Effector CD8-positive, alpha-beta T cell (primary cell): ENCODE data around the gene WDR33.

ENCODE experiments used
- DNase-seq: peaks from one replicate; lab custom pipeline; 2025; lab: John Stamatoyannopoulos, UW

The WDR33 gene

DNA sequence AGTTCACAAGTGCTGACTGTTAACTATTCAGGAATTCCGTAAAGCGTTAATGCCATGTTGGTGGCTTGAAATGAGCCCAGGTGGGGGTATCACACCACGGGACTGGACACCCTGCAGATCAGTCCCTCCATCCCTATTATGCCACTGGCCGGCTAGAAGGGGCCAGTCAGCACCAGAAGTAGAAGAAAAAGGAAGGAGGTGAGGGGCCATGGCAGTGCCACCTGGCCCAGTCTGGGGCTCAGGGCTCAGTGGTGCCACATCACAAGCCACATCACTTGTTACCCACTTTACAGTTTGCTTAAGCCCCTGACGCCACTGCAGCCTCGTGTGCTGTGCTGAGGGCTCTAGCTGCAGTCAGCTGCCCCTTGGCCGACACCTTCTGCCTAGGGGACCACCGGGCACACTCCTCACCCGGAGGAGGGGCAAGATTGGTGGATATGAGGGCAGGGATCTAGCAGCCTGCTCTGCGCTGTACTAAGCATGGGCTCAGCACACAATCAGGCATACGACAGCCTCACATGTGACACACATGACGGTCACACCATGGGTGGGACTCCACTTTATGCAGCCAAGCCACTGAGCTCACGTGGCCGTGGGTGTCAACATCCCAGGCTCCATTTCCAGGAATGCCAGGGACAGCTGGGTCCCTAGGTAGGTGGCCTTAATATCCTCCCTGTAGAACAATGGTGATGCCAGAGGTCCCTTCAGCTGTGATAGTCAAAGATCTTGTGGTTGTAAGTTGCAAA is 139.2 kb downstream of the WDR33 start:
- no peak for DNase-seq

DNA sequence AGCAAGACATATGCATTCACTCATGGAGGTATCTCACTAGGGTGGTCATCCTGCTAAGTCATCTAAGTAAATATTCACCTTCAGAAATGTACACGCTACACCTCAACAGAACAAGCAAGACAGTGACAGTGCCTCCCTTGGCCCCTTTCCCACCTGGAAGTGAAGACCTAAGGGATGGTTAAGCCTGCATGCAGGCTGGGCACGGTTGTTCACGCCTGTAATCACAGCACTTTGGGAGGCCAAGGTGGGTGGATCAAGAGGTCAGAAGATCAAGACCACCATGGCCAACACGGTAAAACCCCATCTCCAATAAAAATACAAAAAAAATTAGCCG is 140.0 kb downstream of the WDR33 start:
- DNase-seq: no peak

DNA sequence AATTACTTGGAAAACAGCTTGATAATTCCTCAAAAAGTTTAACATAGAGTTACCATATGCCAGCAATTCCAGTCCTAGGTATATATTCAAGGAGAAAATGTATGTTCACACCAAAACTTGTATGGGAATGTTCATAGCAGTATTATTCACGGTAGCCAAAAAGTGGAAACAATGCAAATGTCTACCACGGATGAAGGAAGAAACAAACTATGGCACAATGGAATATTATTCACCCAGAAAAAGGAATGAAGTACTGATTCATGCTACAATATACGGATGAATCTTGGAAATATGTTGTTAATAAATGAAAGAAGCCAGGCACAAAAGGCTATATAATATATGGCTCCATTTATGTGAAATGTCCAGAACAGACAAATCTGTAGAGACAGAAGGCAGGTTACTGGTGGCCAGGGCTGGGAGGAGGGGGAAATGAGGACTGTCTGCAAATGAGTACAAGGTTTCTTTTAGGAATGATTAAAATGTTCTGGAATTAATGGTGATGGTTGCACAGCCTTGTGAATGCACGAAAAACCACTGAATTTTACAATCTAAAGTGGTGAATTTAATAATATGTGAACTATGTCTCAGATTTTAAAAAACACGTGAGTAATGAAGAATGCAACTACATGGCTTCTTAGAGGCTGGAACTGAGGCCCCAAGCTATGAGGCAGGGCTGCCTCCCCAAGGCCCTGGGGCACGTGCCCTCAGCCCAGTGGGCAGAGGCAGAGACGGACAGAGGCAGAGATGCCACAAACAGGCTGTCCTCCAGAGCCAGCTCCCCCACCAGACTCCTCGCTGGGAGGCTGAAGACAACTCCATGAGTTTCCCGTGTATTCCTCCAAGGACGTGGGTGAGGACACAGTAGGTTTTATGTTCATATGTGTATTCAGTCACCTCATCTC is 140.7 kb downstream of the WDR33 start:
- no peak for DNase-seq

DNA sequence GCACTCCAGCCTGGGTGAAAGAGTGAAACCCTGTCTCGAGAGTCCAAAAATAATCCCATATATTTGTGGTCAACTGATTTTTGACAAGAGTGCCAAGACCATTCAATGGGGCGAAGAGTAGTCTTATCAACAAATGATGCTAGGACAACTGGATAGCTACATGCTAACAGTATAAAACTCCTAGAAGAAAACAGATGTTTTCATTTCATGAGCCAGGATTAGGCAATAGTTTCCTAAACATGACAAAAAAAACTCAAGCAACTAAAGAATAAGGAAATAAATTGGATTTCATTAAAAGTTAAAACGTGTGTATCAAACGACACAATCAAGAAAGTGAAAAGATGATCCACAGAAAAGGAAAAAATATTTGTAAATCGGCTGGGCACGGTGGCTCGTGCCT is 141.9 kb downstream of the WDR33 start:
- no peak for DNase-seq

DNA sequence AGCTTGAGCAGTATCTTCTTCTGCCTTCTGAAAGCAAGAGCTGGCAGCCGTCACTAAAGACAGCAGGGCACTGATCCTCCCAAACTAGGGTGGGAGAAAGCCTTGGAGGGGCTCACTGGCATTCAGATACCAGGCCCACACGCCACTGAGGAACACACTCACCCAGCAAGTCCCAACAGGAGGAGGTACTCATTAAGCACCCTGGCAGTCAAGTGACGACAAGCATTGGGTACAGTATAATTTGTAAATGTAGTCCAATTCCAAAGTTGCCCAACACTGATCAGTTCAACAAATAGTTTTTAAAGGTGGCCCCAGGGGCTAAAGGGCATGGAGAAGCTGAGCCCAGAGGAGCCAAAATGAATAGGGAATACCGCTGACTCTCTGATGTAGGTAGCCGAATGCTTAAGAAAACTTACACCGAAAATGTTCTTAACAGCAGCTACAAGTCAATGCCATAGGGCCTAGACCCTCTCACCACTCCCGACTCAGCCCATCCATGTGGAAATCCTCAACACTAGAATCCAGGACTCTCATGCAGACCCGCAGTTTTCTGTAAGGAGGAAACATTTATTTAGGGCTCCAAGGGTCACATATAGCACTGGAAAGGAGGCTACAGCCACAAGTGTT is 145.6 kb downstream of the WDR33 start:
- no peak for DNase-seq

DNA sequence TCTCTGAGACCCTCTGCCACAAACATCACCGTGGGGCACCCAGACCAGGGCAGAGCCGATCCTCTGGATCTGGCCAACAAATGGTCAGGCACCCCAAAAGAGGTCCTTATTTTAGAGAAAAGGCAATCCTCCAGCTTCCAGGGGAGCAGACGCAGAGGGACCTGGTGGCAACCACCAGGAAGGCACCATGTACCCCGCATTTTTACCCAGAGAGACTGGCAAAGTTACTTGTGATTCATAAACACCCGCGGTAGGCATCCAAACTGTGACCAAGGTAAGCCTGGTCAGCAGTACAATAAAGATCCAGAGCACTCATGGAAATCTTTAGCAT is 146.1 kb downstream of the WDR33 start:
- DNase-seq: no peak

DNA sequence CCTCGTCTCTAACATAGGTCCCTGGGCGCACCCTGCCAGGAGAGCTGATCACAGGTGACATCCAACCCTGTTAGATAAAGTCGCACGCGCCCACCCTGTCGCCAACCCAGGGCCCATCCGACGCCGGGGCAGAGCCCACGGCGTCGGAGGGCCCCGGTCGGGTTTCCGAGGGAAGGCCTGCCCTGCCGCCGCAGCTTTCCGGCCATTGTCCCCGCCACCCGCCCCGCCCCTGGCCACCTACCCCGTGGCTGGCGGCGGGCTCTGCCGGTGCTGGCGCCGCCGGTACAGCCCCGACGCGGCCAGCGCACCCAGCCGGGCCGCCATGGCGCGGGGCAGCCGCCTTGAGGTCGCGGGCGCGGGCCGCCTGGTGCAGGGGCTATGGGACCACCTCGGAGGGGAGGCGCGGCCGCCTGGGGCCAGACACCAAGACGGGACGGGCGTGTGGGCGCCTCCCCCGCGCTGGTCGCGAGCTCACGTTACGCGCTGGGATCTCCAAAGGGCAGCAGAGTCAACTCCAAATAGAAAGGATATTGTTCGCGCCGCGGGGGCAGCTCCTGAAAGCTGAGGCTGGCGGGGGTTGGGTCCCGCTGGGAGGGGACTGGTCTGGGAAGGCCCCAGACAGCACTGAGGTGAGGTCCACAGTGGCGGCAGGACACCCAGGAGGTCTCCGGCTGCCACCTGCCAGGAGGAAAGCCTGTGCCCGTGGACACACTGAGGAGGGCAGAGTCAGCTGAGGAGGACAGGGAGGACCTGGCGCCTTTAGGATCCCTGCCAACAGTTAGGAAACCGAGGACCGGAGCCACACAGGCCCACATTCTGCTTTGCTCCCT is 146.7 kb downstream of the WDR33 start:
- DNase-seq: no peak

DNA sequence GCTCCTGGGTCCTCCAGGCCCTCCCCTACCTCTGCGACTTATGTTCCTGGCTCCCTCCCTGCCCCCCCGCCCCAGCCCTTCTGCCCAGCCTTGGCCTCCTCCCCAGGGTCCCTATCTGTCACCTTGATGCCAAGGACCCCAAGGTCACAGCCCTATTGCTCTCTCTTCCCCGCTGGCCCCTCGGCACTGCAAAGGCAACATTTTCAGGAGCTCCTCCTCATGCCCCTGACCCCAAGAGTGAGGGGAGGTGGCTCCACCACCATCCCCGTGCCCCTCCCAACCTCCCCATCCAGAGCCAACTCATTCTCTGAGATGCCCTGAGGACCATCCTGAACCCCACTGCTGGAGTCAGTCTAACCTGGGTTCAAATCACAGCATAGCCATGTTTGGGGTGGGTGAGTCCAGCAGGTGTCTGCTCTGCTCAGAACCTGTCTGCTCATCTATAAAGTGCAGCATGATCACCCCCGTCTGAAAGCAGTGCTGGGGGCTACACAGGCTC is 147.4 kb downstream of the WDR33 start:
- no peak for DNase-seq

DNA sequence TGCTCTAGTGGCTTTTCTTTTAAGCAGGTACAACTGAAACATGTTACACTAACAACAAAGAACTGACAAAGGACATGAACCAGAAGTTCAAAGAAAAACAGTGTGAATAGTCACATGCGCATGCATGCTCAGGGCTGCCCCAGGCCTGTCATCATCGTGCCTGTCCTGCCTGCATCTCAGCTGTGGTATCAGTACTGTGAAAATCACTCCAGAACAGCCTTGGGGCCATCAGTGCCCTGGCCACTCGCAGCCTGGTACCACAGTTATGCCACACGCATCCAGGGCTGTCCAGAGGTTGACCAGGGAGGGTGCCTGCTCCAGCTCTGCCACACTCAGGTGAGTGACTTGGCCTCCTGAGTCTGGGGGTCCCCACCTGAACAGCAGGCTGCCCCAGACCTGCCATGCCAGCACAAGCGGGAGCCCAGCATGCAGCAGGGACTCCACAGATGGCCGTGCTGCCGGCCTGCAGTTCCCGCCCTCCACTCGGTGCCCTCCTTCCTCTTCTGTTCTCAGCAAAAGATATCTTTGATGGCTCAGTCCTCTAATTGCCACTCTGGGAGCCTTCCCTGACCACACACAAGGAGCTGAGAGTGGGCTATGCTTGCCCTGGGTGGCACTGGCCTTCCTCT is 147.9 kb downstream of the WDR33 start:
- no peak for DNase-seq

DNA sequence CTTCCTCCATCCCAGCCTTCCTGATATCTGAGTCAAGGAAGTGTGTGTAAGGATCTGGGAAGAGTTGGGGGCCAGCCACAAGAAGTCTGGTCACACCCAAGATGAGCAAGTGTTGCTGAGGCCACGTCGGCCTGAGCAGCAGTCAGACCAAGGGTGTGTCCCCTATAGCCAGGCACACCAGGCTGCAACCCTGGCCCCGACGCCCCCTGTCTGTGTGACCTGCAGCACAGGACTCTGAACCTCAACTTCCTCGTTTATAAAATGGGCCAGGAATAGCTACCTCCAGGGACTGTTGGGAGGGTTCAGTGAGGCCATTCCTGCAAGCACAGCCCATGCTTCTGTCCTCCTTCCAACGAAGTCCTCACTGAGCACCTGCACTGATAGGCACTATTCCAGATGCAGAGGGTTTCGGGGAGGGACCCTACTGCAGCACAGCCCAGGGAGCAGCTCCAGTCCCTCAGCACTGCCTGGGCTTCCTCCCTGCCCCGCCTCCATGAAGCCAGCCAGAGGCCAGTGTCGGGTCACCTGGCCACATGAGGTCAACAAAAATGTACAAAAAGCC is 148.9 kb downstream of the WDR33 start:
- no peak for DNase-seq

DNA sequence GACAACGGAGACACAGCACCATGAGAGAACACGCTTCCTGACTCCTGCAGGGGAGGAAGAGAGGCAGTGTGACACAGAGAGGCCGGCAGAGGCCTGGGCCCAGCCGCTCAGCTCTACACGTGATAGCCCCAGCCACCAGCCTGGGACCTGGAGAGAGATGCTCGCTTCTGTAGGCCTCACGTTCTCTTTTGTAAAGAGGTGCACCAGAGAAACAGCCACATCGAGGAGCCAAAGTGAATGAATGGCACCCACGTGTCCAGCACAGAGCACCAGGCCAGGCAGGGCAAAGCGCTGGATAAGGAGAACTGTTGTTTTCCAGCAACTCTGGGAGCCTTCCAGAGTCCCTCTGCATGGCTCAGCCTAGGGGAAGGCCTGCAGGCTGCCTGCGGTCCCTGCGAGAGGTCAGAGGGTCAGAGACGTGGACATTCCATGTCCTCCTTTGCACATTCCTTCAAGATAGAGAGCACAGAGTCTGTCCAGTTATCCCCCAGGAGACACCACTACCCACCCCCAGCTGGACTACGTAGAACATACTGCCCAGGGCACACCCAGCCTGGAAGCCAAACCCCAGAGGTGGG is 149.8 kb downstream of the WDR33 start:
- no peak for DNase-seq

DNA sequence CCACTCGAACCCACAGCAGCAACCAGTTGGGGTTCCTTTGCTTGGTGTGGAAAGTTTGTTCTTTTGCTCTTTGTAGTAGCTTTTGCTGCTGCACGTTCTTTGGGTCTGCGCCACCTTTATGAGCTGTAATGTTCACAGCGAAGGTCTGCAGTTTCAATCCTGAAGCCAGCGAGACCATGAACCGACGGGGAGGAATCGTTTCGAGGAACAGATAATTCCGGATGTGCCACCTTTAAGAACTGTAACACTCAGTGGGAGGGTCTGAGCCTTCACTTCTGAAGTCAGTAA is 150.7 kb downstream of the WDR33 start:
- no peak for DNase-seq

DNA sequence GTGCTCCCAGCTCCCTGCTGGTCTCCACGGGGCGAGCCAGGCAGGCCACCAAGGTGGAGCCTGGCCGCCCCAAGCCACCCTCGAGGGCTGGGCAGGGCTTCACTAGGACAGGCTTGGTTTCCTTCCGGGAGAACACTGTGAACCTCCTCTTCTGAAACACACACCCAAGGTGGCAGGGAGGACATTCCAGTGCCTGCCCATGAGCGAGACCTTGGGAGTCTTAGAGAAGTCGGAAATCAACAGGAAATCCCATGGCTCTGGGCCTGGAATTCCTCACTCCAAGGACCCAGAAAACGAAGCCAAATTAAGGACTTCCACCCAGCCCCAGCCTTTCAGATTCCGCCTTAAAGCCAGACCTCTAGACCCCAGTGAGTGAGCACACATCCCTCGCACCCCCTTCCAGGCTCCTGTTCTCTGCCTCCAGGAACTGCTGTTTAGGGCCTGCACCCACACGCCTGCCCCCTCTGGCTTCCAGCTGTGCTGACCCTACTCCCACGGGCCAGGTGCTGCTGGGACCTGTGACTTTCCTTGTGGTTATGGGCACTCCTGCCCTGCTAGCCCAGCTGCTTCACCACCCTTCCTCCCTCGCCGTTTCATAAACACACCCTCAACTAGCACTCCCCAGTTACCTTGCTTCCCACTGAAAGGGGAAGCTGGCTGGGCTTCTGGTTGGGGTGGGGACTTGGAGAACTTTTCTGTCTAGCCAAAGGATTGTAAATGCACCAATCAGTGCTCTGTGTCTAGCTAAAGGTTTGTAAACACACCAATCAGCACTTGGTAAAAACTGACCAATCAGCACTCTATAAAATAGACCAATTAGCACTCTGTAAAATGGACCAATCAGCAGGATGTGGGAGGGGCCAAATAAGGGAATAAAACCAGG is 151.3 kb downstream of the WDR33 start:
- DNase-seq: no peak

DNA sequence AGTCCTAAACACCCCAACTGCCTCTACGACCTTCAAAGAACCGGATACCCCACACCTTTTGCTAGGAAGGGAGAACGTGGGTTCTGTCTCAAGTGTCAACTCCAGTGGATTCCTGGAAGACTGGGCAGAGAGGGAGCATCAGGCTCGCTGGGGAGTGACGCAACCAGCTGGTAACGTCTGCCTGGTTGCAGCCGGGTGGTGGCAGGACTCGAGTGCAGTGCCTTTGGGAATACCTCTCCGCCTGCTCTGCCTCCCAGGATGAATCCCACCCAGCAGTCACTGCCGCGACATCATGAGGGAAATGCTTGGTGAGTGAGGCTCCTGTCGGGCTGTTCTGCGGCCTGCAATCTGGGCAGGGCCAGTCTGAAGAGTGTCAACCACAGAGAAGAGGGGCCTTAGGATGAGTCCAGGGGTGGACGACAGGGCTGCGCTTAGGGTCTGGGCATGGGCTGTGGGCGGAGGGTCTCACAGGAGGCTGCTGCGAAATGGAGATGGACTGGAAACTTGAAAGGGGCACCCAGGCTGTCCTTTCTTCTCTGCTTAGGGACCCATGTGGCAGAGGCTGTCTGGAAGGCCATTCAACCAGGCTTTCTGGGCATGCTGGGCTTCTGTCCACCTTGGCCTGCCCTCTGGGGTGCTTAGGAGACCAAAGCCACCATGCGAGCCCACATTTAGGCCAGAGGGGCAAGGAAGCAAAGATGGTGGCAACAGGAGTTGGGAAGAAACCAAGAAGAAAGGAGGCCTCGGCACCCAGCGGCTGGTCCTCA is 152.1 kb downstream of the WDR33 start:
- DNase-seq: no peak

DNA sequence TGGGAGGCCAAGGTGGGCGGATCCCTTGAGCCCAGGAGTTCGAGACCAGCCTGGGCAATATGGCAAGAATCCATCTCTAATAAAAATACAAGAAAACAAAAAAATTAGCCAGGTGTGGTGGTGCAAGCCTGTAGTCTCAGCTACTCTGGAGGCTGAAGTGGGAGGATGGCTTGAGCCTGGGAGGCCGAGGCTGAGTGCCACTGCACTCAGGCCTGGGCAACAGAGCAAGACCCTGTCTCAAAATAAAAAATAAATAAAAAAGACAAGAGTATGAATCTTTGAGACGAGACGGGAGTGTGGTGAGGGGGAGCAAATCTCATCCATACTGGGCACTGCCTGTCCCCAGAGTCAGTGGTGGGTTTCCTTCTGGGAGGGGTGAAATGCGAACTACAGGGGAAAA is 152.8 kb downstream of the WDR33 start:
- no peak for DNase-seq

DNA sequence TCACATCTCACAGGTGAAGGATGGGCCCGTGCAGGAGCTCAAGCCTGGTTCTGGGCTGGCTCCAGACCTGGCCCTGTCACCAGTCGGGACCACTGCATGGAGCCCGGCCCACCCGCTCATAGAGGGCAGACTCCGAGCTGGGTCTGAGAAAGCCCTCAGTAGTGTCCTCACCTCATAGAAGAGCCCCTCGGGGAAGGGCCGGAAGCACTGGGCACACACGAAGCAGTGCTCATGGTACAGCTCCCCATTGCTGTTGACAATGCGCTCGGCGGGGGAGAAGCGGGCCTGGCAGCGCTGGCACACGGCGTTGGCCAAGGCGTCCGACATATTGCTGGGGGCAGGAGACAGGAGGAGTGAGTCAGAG is 153.8 kb downstream of the WDR33 start:
- DNase-seq: no peak

DNA sequence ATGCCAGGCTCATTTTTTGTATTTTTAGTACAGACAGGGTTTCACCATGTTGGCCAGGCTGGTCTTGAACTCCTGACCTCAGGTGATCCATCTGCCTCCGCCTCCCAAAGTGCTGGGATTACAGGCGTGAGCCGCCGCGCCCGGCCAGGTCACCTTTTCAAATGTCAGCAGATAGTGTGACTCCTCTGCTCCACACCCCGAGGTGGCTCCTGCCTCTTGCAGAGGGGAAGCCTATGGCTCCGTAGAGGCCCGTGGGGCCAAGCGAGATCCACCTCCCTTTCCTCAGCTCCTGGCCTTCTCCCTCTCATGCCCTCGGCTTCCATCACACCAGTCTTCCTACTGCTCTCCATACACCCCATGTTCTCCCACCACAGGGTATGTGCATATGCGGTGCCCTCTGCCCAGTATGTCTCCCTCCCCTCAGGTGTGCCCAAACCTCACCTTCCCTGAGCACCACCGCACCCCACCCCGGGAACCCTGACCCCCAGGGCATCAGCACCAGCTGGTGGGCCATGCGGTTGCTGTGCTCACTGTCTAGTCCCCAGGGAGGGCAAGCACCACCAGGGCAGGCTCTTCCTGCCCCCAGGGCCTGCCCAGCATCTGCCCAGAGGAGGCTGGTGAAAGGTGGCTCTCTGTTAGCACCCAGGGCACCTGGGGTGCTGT is 154.3 kb downstream of the WDR33 start:
- no peak for DNase-seq

DNA sequence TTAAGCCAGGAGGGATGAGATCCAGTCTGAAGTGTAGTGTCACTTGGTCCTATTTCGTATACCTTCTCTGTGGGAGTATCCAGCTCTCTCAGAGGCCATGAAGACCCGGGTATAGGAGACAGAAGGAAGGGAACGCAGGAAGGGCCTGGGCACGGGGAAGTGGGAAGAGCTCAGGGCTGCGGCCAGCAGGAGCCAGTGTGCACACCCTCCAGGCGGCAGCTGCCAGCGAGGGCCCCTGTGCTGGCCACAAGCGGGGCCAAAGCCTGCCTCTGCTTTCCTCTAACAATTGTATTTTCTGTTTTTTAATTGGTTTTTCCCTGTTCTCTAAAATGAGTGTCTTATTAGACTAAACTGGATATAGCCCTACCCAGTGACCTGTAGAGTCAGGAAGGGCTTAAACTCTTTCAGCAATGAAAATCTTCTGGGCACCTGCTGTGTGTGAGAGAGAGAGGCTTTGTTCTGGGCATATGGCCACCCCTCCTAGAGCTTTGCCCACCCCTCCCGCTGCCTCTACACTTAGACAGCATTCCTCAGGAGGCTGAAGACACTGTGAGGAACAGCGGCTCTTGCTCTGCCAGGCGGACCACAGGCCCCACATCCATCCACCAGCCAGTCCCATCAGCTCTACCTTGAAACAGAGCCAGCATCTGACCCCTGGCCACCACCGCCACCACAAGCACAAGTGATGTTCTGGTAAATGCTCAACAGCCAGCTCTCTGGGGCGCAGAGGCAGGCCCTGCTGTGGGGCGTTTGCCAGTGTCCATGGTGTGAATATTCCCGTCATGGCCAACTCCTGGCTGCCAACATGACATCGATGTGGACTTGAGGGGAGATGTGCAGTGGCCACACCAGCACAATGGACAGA is 155.5 kb downstream of the WDR33 start:
- no peak for DNase-seq
